Activated T-helper 17 cell treated with anti-CD3 and anti-CD28 coated beads, Interleukin-2, amount 50 U/mL, for 72 hours (primary cell): ENCODE results near the gene EIF5B. TPM values are rescaled to one million over a fixed set of nuclear protein-coding genes. Genes with fewer than 3 reads are reported as not detected.
A peak's percentile ranks its signal among the peaks of the same experiment; 100 is the strongest.
"Not testable (repeated sequence)": the region's sequence is repeated elsewhere in the genome, so short reads cannot be mapped to it uniquely, and the experiment has no call there.

Source experiments
- ATAC-seq: fragments of 150-1000 bp; cut with Tn5 transposase; replicated peaks from 2 replicates; pipeline ENCODE4 v1.10.0; 2021; ENCODE audit warnings: mild to moderate bottlenecking, moderate library complexity
- H3K27ac Mint-ChIP-seq: one replicate; pipeline ENCODE4 v1.8.0; 2022; ENCODE audit warnings: mixed read lengths
- H3K27me3 Mint-ChIP-seq: one replicate; pipeline ENCODE4 v1.8.0; 2022; ENCODE audit warnings: mixed read lengths
- H3K36me3 Mint-ChIP-seq: one replicate; pipeline ENCODE4 v1.8.0; 2022; ENCODE audit warnings: low read depth, mild to moderate bottlenecking, mixed read lengths
- H3K4me1 Mint-ChIP-seq: one replicate; pipeline ENCODE4 v1.8.0; 2022; ENCODE audit warnings: mixed read lengths
- H3K4me3 Mint-ChIP-seq: one replicate; pipeline ENCODE4 v1.8.0; 2022; ENCODE audit warnings: mild to moderate bottlenecking, mixed read lengths
- H3K9me3 Mint-ChIP-seq: one replicate; pipeline ENCODE4 v1.8.0; 2022; ENCODE audit warnings: mixed read lengths
- total RNA-seq, 2 donors: library from RNA; stranded (reverse); gene quantifications; one replicate each; pipeline ENCODE4 v1.2.3, GENCODE V29; 2022

The EIF5B gene
- total RNA-seq, 2 donors from 2014 or later = 54.1 to 77.8 TPM

GRCh38 chr2:99345446-99345845, 8.3 kb downstream of the EIF5B start:
- not testable (repeated sequence) for H3K27ac Mint-ChIP-seq

DNA sequence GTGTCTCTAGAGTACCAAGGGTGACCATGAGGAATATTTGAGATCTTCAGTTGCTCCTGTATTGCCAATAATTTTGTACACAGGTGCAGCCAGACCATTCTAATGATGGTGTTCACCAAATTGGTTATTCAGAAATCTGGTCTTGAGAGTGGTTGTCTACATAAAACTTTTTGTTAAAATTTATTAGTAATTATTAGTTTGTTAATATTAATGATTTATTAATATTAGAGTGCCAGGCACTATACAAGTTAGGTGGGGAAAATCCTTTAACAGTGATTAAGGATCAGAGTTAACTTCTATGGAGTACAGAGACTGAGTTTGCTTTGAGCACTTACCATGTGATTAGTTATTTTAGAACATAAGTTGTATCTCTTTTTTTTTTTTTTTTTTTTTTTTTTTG, 9.0 kb downstream of the EIF5B start:
- ATAC-seq = no peak
- Mint-ChIP-seq H3K27me3 (no peaks in the 10 kb centered on the region), H3K36me3 (peaks cover 42% of the 10 kb centered on the region), H3K4me3 (no peak overlapping the region), H3K27ac (no peak overlapping the region), H3K4me1 (peaks cover 52% of the 10 kb centered on the region), H3K9me3 (no peaks in the 10 kb centered on the region)

More at GRCh38 chr2:99345446-99345845, 8.3 kb downstream of the EIF5B start:
- Mint-ChIP-seq H3K36me3 (peaks cover 42% of the 10 kb centered on the region), H3K4me1 (peaks cover 51% of the 10 kb centered on the region)
- not testable (repeated sequence) for ATAC-seq, H3K4me3 Mint-ChIP-seq, H3K9me3 Mint-ChIP-seq, H3K27me3 Mint-ChIP-seq

DNA sequence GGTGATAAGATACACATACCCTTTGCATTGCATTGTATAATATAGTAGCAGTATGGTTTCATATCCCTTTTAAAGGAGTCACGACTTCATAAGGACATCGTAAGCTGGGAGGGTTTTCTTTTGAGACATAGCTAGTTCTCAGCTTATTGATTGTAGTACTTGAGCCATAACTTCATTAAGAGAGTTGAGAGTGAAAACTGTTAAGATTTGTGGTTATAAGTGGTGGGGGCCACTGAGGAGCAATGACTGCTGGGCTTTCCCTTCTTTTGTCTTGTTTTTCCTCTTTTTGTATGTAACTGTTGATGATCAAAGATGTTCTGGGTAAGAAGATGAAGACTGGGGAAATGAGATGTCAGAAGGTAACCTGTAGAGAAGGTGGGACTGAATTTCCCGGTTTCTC, 11.0 kb downstream of the EIF5B start:
- Mint-ChIP-seq H3K4me3 (peak overlapping the region; percentile 48), H3K4me1 (peaks cover 47% of the 10 kb centered on the region), H3K36me3 (peaks cover 32% of the 10 kb centered on the region), H3K9me3 (no peaks in the 10 kb centered on the region), H3K27me3 (no peaks in the 10 kb centered on the region), H3K27ac (peak overlapping the region; percentile 84)
- peak; percentile 88 for ATAC-seq

DNA sequence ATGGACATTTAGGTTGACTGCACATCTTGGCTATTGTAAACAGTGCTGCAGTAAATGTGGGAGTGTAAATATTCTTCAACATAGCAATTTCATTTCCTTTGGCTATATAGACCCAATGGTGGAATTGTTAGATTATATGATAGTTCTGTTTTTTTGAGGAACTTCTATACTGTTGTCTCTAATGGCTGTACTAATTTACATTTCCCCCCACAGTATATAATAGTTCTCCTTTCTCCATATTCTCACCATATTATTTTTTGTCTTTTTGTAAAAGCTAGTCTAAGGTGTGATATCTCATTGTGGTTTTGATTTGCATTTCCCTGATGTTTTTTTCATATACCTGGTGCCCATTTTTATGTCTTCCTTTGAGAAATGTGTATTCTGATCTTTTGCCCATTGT, 13.0 kb downstream of the EIF5B start:
- peaks cover 30% of the 10 kb centered on the region for H3K36me3 Mint-ChIP-seq
- H3K27ac Mint-ChIP-seq = no peak overlapping the region
- ATAC-seq = no peak
- H3K9me3 Mint-ChIP-seq = no peaks in the 10 kb centered on the region
- H3K4me3 Mint-ChIP-seq = no peak overlapping the region
- no peaks in the 10 kb centered on the region for H3K27me3 Mint-ChIP-seq
- peaks cover 55% of the 10 kb centered on the region for H3K4me1 Mint-ChIP-seq

DNA sequence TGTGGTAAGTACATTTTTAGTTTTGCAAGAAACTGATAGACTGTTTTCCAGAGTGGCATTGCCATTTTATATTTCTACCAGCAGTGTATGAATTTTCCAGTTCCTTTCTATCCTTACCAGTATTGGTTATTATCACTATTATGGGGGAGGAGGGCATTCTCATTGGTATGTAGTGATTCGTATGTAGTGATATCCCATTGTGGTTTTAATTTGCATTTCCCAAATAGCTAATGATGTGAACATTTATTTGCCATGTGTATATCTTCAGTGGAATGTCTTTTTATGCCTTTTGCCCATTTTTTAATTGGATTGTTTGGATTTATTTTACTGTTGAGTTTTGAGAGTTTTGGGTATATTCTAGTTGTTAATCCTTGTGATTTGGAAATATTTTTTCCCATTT, 16.9 kb downstream of the EIF5B start:
- no peak for ATAC-seq
- H3K4me1 Mint-ChIP-seq = peaks cover 44% of the 10 kb centered on the region
- H3K9me3 Mint-ChIP-seq = no peaks in the 10 kb centered on the region
- H3K27me3 Mint-ChIP-seq = no peaks in the 10 kb centered on the region
- peaks cover 16% of the 10 kb centered on the region for H3K36me3 Mint-ChIP-seq
- no peak overlapping the region for H3K27ac Mint-ChIP-seq
- H3K4me3 Mint-ChIP-seq = no peak overlapping the region

GRCh38 chr2:99354825-99355224, 17.6 kb downstream of the EIF5B start:
- Mint-ChIP-seq H3K36me3 (peaks cover 19% of the 10 kb centered on the region), H3K4me1 (peaks cover 39% of the 10 kb centered on the region)
- H3K9me3 Mint-ChIP-seq, H3K4me3 Mint-ChIP-seq, H3K27ac Mint-ChIP-seq, ATAC-seq, H3K27me3 Mint-ChIP-seq: not testable (repeated sequence)

DNA sequence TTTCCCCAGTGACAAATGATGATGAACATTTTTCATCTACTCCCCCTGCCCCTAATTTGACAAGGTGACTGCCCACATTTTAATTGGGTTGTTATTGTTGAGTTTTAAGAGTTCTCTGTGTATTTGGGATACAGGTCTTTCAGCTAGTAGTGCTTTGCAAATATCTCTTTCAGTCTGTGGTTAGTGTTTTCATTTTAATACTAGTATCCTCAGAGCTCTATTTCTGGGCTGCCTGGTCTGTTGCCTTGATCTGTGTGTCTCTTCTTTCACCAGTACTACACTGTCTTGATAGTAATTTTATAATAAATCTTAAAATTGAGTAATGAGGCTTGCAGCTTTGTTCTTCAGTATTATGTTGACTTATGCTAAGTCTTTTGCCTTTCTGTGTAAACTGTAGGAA, 19.7 kb downstream of the EIF5B start:
- Mint-ChIP-seq H3K9me3 (no peaks in the 10 kb centered on the region), H3K4me1 (peaks cover 27% of the 10 kb centered on the region), H3K36me3 (peaks cover 39% of the 10 kb centered on the region), H3K27ac (peak overlapping the region; percentile 14), H3K4me3 (no peak overlapping the region), H3K27me3 (no peaks in the 10 kb centered on the region)
- no peak for ATAC-seq

- Mint-ChIP-seq H3K4me1 (peaks cover 4% of the 10 kb centered on the region), H3K9me3 (no peaks in the 10 kb centered on the region), H3K36me3 (peaks cover 100% of the 10 kb centered on the region), H3K4me3 (no peak overlapping the region), H3K27ac (no peak overlapping the region), H3K27me3 (no peaks in the 10 kb centered on the region)
- ATAC-seq = no peak
These were observed 28.5 kb downstream of the EIF5B start for GRCh38 chr2:99365661-99366060.

DNA sequence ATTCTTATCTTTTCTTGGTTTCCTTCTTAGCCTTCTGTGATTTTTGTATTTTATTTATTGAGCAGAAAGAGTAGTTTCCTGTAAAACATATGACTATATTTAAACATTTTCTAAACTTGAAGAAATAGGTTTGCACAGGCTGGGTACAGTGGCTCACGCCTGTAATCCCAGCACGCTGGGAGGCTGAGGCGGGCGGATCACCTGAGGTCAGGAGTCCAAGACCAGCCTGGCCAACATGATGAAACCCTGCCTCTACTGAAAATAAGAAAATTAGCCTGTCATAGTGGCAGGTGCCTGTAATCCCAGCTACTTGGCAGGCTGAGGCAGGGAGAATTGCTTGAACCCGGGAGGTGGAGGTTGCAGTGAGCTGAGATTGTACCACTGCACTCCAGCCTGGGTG, 31.7 kb downstream of the EIF5B start:
- H3K36me3 Mint-ChIP-seq = peaks cover 100% of the 10 kb centered on the region
- ATAC-seq, H3K4me3 Mint-ChIP-seq, H3K27me3 Mint-ChIP-seq, H3K9me3 Mint-ChIP-seq, H3K27ac Mint-ChIP-seq, H3K4me1 Mint-ChIP-seq: not testable (repeated sequence)

DNA sequence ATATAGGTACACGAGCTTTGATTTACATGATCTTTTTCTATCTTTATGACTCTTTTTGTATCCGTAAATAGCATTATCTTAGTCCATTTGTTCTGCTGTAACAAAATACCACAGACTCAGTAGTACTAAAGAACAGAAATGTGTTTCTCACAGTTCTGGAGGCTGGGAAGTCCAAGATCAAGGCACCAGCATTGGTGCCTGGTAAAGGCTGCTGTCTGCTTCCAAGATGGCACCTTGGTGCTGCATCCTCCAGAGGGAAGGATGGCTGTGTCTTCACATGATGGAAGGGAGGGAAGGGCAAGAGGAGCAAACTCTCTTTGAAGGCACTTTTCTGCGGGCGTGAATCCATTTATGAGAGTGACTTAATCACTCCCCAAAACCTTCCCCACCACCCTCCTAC, 36.0 kb downstream of the EIF5B start:
- Mint-ChIP-seq H3K36me3 (peaks cover 100% of the 10 kb centered on the region), H3K4me1 (peaks cover 7% of the 10 kb centered on the region), H3K27me3 (no peaks in the 10 kb centered on the region), H3K9me3 (no peaks in the 10 kb centered on the region), H3K4me3 (no peak overlapping the region), H3K27ac (no peak overlapping the region)
- ATAC-seq = no peak

DNA sequence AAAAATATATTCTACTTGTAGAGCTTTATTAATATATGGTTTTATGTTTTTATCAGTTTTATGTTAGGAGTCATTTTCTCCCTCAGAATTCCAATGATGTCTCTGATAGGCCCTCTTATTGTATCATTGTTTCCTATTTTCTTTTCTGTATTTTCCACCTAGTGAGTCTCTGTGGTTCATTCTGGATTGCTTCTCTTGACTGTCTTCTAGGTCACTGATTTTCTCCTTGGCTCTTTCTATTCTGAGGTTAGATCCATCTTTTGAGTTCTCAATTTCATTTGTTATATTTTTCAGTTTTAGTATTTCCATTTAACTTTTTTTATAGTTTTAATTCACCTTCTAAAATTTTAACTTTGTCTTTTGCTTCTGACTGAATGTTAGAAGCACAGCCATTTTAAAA, 37.6 kb downstream of the EIF5B start:
- peaks cover 11% of the 10 kb centered on the region for H3K4me1 Mint-ChIP-seq

GRCh38 chr2:99376254-99376864, 39.2 kb downstream of the EIF5B start:
- Mint-ChIP-seq H3K36me3 (peaks cover 100% of the 10 kb centered on the region), H3K4me3 (no peak overlapping the region), H3K9me3 (no peaks in the 10 kb centered on the region), H3K27me3 (no peaks in the 10 kb centered on the region), H3K4me1 (peaks cover 22% of the 10 kb centered on the region), H3K27ac (peak overlapping the region; percentile 15)
- peak; percentile 62 for ATAC-seq

More for the DNA sequence above, 37.6 kb downstream of the EIF5B start:
- peaks cover 100% of the 10 kb centered on the region for H3K36me3 Mint-ChIP-seq
- no peaks in the 10 kb centered on the region for H3K9me3 Mint-ChIP-seq
- H3K4me3 Mint-ChIP-seq = no peak overlapping the region
- no peak for ATAC-seq
- no peaks in the 10 kb centered on the region for H3K27me3 Mint-ChIP-seq
- H3K27ac Mint-ChIP-seq = no peak overlapping the region

DNA sequence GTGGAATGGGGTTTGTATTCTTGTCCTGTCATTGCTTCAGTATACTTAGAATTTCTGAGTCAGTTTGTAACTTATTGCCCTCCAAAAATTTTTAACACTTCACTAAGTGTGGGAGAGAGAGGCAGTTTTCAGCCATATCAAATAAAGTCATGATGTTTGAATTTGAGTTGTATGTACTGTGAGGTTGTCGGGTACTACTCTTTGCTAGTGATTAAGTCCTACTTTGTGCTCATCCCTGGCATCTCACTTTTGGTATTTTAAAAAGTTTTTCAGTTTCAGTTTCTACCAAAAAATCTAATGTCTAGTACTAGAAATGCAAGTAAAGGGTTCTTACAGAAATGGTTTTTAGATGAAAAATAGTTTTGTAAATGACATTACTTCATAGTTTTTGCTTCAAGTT, 40.7 kb downstream of the EIF5B start:
- H3K4me3 Mint-ChIP-seq = peak overlapping the region; percentile 23
- H3K36me3 Mint-ChIP-seq = peaks cover 100% of the 10 kb centered on the region
- no peaks in the 10 kb centered on the region for H3K9me3 Mint-ChIP-seq
- H3K27me3 Mint-ChIP-seq = no peaks in the 10 kb centered on the region
- peak; percentile 90 for ATAC-seq
- H3K27ac Mint-ChIP-seq = peak overlapping the region; percentile 62
- H3K4me1 Mint-ChIP-seq = peaks cover 22% of the 10 kb centered on the region

GRCh38 chr2:99380376-99381010, 43.3 kb downstream of the EIF5B start:
- Mint-ChIP-seq H3K4me3 (peak overlapping the region; percentile 36), H3K36me3 (peaks cover 100% of the 10 kb centered on the region), H3K27me3 (no peaks in the 10 kb centered on the region), H3K4me1 (peaks cover 22% of the 10 kb centered on the region), H3K9me3 (no peaks in the 10 kb centered on the region), H3K27ac (peak overlapping the region; percentile 56)
- peak; percentile 49 for ATAC-seq

- peaks cover 99% of the 10 kb centered on the region for H3K36me3 Mint-ChIP-seq
- H3K9me3 Mint-ChIP-seq = no peaks in the 10 kb centered on the region
- H3K4me1 Mint-ChIP-seq = peaks cover 29% of the 10 kb centered on the region
- ATAC-seq = no peak
- no peak overlapping the region for H3K27ac Mint-ChIP-seq
- H3K4me3 Mint-ChIP-seq = no peak overlapping the region
- no peaks in the 10 kb centered on the region for H3K27me3 Mint-ChIP-seq
These were observed 45.0 kb downstream of the EIF5B start for GRCh38 chr2:99382143-99382542.
